Smooth muscle cell (in vitro differentiated cells): ENCODE measurements around the gene SRRM2. TPM values are rescaled to one million over a fixed set of nuclear protein-coding genes. Genes with fewer than 3 reads are reported as not detected.

Experiments
- DNase-seq: peaks from one replicate; lab custom pipeline; 2025; ENCODE audit not compliant: unreplicated experiment; lab: John Stamatoyannopoulos, UW
- H2AFZ ChIP-seq: fragments of 200-600 bp; sonication (generic); 2 replicates; pipeline ENCODE4 v1.6.0; 2016; ENCODE audit warnings: antibody characterized with exemption, low read depth, mild to moderate bottlenecking
- H3F3A ChIP-seq: fragments of 200-600 bp; sonication (generic); 2 replicates; pipeline ENCODE4 v1.6.0; 2017; ENCODE audit warnings: antibody characterized with exemption, low read depth
- H3K27ac ChIP-seq: fragments of 200-600 bp; sonication (generic); 2 replicates; pipeline ENCODE4 v1.5.1; 2016; ENCODE audit warnings: low read depth, mild to moderate bottlenecking
- H3K27me3 ChIP-seq: fragments of 200-600 bp; sonication (generic); 2 replicates; pipeline ENCODE4 v1.6.1; 2016; ENCODE audit warnings: low read depth, mild to moderate bottlenecking
- H3K36me3 ChIP-seq: fragments of 200-600 bp; sonication (generic); 2 replicates; pipeline ENCODE4 v1.5.1; 2016; ENCODE audit warnings: low read depth
- H3K4me1 ChIP-seq: fragments of 200-600 bp; sonication (generic); 2 replicates; pipeline ENCODE4 v1.5.1; 2016; ENCODE audit warnings: low read depth
- H3K4me2 ChIP-seq: fragments of 200-600 bp; sonication (generic); 2 replicates; pipeline ENCODE4 v1.6.0; 2016; ENCODE audit warnings: mild to moderate bottlenecking
- H3K4me3 ChIP-seq: fragments of 200-600 bp; sonication (generic); 2 replicates; pipeline ENCODE4 v1.5.1; 2016; ENCODE audit warnings: mild to moderate bottlenecking
- H3K79me2 ChIP-seq: fragments of 200-600 bp; sonication (generic); 2 replicates; pipeline ENCODE4 v1.6.0; 2016; ENCODE audit warnings: low read depth, mild to moderate bottlenecking
- H3K9ac ChIP-seq: fragments of 200-600 bp; sonication (generic); 2 replicates; pipeline ENCODE4 v1.6.0; 2016; ENCODE audit warnings: low read depth
- H3K9me3 ChIP-seq: fragments of 200-600 bp; sonication (generic); replicated peaks from 2 replicates; pipeline ENCODE4 v1.5.1; 2016; ENCODE audit warnings: low read depth
- H4K20me1 ChIP-seq: fragments of 200-600 bp; sonication (generic); 2 replicates; pipeline ENCODE4 v1.6.0; 2016; ENCODE audit warnings: low read depth
- WGBS: methylation state at CpG from one replicate; pipeline ENCODE4 v1.1.7; 2016; ENCODE audit warnings: low lambda C conversion rate; 5-methylcytosine and 5-hydroxymethylcytosine counted together
- polyA plus RNA-seq: library from polyadenylated mRNA; unstranded; fragments of >200 nt; fragmentation: Nextera tagmentation; extraction: Ambion mirVana; gene quantifications from 2 replicates; pipeline ENCODE4 v1.2.1, GENCODE V29; 2016
- total RNA-seq: library from RNA; depleted of rRNA; stranded (reverse); fragments of >200 nt; gene quantifications from 2 replicates; pipeline ENCODE4 v1.2.3, GENCODE V29; 2014
- TF ChIP-seq, protein P1 (sequence below): fragments of 200-600 bp; sonication (generic); IDR thresholded peaks from 2 replicates; pipeline ENCODE4 v1.5.1; 2017; ENCODE audit warnings: borderline replicate concordance, mild to moderate bottlenecking, antibody characterized with exemption; ENCODE audit not compliant: insufficient read depth, poor library complexity, severe bottlenecking

The SRRM2 gene
- total and polyA plus RNA-seq, 2 experiments from 2014 or later: 125 to 280 TPM

DNA sequence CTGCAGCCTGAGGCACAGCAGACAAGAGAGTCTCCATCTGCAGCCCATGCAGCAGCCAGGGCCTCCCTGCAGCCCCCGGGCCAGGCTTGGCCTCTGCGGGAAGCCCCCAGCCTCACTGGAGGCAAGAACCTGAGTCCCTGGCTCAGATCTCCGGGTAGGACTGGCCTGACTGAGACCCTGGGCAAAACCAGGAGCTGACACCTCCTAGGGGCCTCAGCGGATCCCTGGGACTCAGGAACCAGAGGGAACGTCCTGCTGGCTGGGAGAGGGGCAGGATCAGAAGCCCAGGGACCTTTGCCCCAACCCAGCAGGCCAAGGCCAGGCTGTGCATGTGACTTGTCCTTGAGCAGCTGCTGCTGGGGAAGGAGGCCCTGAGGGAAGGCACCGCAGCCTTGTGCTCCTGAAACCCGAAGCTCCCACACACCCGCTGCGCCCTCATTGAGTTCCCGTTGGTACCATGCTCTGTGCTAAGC lies 62.9 kb downstream of the SRRM2 start:
- no peak overlapping the region for H3K27ac ChIP-seq
- no peak overlapping the region for H2AFZ ChIP-seq
- no peaks in the 10 kb centered on the region for H3K9me3 ChIP-seq
- H3K4me1 ChIP-seq: no peaks in the 10 kb centered on the region
- no peaks in the 10 kb centered on the region for H4K20me1 ChIP-seq
- DNase-seq: no peak
- no peaks in the 10 kb centered on the region for H3K27me3 ChIP-seq
- no peak overlapping the region for H3K4me2 ChIP-seq
- no peaks in the 10 kb centered on the region for H3F3A ChIP-seq
- H3K36me3 ChIP-seq: no peaks in the 10 kb centered on the region
- TF ChIP-seq, protein P1, sequence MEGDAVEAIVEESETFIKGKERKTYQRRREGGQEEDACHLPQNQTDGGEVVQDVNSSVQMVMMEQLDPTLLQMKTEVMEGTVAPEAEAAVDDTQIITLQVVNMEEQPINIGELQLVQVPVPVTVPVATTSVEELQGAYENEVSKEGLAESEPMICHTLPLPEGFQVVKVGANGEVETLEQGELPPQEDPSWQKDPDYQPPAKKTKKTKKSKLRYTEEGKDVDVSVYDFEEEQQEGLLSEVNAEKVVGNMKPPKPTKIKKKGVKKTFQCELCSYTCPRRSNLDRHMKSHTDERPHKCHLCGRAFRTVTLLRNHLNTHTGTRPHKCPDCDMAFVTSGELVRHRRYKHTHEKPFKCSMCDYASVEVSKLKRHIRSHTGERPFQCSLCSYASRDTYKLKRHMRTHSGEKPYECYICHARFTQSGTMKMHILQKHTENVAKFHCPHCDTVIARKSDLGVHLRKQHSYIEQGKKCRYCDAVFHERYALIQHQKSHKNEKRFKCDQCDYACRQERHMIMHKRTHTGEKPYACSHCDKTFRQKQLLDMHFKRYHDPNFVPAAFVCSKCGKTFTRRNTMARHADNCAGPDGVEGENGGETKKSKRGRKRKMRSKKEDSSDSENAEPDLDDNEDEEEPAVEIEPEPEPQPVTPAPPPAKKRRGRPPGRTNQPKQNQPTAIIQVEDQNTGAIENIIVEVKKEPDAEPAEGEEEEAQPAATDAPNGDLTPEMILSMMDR: no peak
- no peaks in the 10 kb centered on the region for H3K79me2 ChIP-seq
- 86% methylated on average over 10 of the region's 10 CpGs for WGBS
- no peak overlapping the region for H3K9ac ChIP-seq
- H3K4me3 ChIP-seq: no peak overlapping the region

DNA sequence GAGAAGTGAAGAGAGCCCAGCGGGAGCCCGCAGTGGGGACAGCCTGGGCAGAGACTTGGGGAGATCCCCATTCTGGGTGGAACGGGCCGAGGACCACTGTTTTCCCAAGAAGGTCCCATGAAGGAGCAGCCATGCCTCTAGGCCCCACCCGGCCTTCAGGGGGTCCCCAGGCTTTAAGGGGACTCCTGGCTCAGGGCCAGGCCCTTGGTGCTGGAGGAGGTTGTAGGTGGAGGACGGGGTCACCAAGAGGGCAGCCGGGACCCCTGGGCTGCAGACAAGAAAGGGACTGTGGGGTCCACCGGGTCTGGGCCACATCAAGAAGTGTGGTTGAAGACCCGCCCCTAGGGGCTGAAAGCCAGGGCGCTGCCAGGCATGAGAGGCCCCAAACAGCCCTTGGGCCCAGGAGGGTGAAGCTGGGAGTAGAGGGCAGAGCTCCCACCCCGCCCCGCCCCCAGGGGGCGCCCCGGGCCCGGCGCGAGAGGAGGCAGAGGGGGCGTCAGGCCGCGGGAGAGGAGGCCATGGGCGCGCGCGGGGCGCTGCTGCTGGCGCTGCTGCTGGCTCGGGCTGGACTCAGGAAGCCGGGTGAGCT lies 64.4 kb downstream of the SRRM2 start, which contains the start of gene PRSS21:
TSS of gene PRSS21 (plus strand) at position 487 of the 589 bp plus-strand sequence. CDS start at position 519, 32 bp downstream.
- Histone ChIP-seq H3K27me3 (no peaks in the 10 kb centered on the region), H3K4me3 (no peak within 1 kb of the TSS), H4K20me1 (no peaks in the 10 kb centered on the region), H3K27ac (no peak within 1 kb of the TSS), H3K4me2 (no peak within 1 kb of the TSS), H3K9me3 (no peaks in the 10 kb centered on the region), H3K4me1 (no peaks in the 10 kb centered on the region), H3K36me3 (no peaks in the 10 kb centered on the region), H2AFZ (no peak within 1 kb of the TSS), H3K79me2 (no peaks in the 10 kb centered on the region), H3F3A (no peaks in the 10 kb centered on the region), H3K9ac (no peak within 1 kb of the TSS)
- TF ChIP-seq, protein P1: no peak
- WGBS: 96% methylated on average over 9 of the region's 28 CpGs
- DNase-seq: no peak

DNA sequence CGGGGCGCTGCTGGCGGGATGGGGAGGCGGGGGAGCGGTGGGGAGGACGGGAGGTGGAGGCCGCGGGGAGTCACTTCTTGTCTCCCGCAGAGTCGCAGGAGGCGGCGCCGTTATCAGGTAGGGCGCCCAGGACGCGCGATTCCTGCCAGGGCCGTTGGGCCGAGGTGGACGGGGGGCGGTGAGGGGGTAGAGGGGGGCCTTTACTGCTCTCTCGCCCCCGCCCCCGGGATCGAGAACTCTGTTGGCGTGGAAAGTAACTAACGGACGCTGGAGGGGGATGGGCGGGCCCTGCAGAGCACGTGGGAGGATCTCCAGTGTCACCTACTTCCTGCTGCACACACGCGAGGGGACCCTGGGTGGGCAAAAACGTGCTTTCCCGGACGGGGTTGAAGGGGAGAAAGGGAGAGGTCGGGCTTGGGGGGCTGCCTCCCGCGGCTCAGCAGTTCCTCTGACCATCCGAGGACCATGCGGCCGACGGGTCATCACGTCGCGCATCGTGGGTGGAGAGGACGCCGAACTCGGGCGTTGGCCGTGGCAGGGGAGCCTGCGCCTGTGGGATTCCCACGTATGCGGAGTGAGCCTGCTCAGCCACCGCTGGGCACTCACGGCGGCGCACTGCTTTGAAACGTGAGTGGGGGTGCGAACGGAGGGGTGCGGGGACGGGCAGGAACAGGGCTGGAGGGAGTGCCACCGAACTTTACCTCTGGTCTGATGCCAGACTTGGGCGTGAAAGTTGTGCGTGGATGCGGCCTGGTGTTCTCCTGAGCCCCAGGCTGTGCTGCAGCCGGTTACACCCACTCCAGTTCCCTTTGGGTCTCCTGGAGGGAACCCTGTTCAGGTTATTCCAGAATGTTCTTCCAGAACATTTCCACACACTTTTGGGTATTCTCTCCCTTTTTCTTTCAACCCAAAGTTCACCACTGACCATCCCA lies 65.2 kb downstream of the SRRM2 start:
- Histone ChIP-seq H3F3A (no peaks in the 10 kb centered on the region), H3K27ac (no peak overlapping the region), H3K79me2 (no peaks in the 10 kb centered on the region), H3K36me3 (no peaks in the 10 kb centered on the region), H3K4me2 (no peak overlapping the region), H4K20me1 (no peaks in the 10 kb centered on the region), H3K4me1 (no peaks in the 10 kb centered on the region), H3K4me3 (no peak overlapping the region), H3K9ac (no peak overlapping the region), H3K27me3 (no peaks in the 10 kb centered on the region), H3K9me3 (no peaks in the 10 kb centered on the region), H2AFZ (no peak overlapping the region)
- TF ChIP-seq, protein P1: no peak
- no peak for DNase-seq
- whole genome bisulfite sequencing: 91% methylated on average over 40 of the region's 68 CpGs
